DND-41 (cell line): ENCODE measurements around the gene THRB.

Source experiments
- ATAC-seq: fragments of 200-7000 bp; cut with Tn5 transposase; 3 replicates; pipeline ENCODE4 v1.9.1; 2021; ENCODE audit warnings: low read depth; ENCODE audit not compliant: insufficient read depth
- DNase-seq: peaks from one replicate; pipeline ENCODE4 v3.0.0-alpha.2; 2020
- H2AFZ ChIP-seq: 2 replicates; pipeline ENCODE4 v1.6.0; 2012; ENCODE audit warnings: low read depth, low read length
- H3K27ac ChIP-seq: 2 replicates; pipeline ENCODE4 v1.5.1; 2012; ENCODE audit warnings: low read length, inconsistent platforms
- H3K27me3 ChIP-seq: fragments of 200-600 bp; sonication (generic); 2 replicates; pipeline ENCODE4 v1.6.0; 2012; ENCODE audit warnings: low read length, mild to moderate bottlenecking, inconsistent platforms; ENCODE audit not compliant: insufficient read depth, poor library complexity
- H3K36me3 ChIP-seq: 2 replicates; pipeline ENCODE4 v1.5.1; 2012; ENCODE audit warnings: low read length, inconsistent platforms; ENCODE audit not compliant: insufficient read depth
- H3K4me1 ChIP-seq: 2 replicates; pipeline ENCODE4 v1.5.1; 2012; ENCODE audit warnings: mild to moderate bottlenecking, low read length; ENCODE audit not compliant: insufficient read depth
- H3K4me2 ChIP-seq: 2 replicates; pipeline ENCODE4 v1.6.0; 2012; ENCODE audit warnings: mild to moderate bottlenecking, moderate library complexity, low read length, inconsistent platforms; ENCODE audit not compliant: insufficient read depth
- H3K4me3 ChIP-seq, 2 experiments: fragments of 200-600 bp in 1 of 2; shearing (Covaris generic) in 1 of 2; 2 replicates each; pipeline ENCODE4 v1.5.1; 2012 to 2016; ENCODE audit warnings: inconsistent platforms in 2 of 2, low read length in 2 of 2, mild to moderate bottlenecking in 2 of 2, low read depth in 1 of 2, moderate library complexity in 1 of 2
- H3K79me2 ChIP-seq: 2 replicates; pipeline ENCODE4 v1.6.0; 2012; ENCODE audit warnings: low read length, inconsistent platforms; ENCODE audit not compliant: insufficient read depth
- H3K9ac ChIP-seq: 2 replicates; pipeline ENCODE4 v1.6.0; 2012; ENCODE audit warnings: low read depth, mild to moderate bottlenecking, inconsistent platforms, low read length, moderate library complexity
- H3K9me3 ChIP-seq: 2 replicates; pipeline ENCODE4 v1.5.1; 2012; ENCODE audit warnings: low read length, moderate library complexity, mild to moderate bottlenecking, inconsistent platforms; ENCODE audit not compliant: insufficient read depth, severe bottlenecking
- H4K20me1 ChIP-seq: 2 replicates; pipeline ENCODE4 v1.6.0; 2012; ENCODE audit warnings: low read length; ENCODE audit not compliant: insufficient read depth
- EZH2 ChIP-seq: IDR thresholded peaks from 3 replicates; pipeline ENCODE4 v1.6.1; 2012; ENCODE audit warnings: borderline replicate concordance, low read depth, mild to moderate bottlenecking, moderate library complexity, low read length, inconsistent platforms; ENCODE audit not compliant: severe bottlenecking
- TF ChIP-seq, protein P1 (sequence below): IDR thresholded peaks from 2 replicates; pipeline ENCODE4 v1.5.1; 2012; ENCODE audit warnings: borderline replicate concordance, low read length, moderate library complexity, mild to moderate bottlenecking; ENCODE audit not compliant: poor library complexity, severe bottlenecking; ENCODE audit errors: extremely low read depth

The THRB gene

GRCh38 chr3:24394754-24395153 is 99.9 kb downstream of the THRB start:
- Histone ChIP-seq H3K4me2 (no peak overlapping the region), H3K36me3 (no peaks in the 10 kb centered on the region), H3K4me3 (no peak overlapping the region), H3K27ac (no peak overlapping the region), H3K9me3 (no peaks in the 10 kb centered on the region), H2AFZ (no peak overlapping the region), H3K27me3 (no peaks in the 10 kb centered on the region), H3K9ac (no peak overlapping the region), H3K4me1 (no peaks in the 10 kb centered on the region), H4K20me1 (no peaks in the 10 kb centered on the region), H3K79me2 (no peaks in the 10 kb centered on the region)
- DNase-seq = no peak
- no peak for TF ChIP-seq EZH2
- TF ChIP-seq, protein P1, sequence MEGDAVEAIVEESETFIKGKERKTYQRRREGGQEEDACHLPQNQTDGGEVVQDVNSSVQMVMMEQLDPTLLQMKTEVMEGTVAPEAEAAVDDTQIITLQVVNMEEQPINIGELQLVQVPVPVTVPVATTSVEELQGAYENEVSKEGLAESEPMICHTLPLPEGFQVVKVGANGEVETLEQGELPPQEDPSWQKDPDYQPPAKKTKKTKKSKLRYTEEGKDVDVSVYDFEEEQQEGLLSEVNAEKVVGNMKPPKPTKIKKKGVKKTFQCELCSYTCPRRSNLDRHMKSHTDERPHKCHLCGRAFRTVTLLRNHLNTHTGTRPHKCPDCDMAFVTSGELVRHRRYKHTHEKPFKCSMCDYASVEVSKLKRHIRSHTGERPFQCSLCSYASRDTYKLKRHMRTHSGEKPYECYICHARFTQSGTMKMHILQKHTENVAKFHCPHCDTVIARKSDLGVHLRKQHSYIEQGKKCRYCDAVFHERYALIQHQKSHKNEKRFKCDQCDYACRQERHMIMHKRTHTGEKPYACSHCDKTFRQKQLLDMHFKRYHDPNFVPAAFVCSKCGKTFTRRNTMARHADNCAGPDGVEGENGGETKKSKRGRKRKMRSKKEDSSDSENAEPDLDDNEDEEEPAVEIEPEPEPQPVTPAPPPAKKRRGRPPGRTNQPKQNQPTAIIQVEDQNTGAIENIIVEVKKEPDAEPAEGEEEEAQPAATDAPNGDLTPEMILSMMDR = no peak
- ATAC-seq = no peak

- Histone ChIP-seq H3K36me3 (no peaks in the 10 kb centered on the region), H3K4me1 (no peaks in the 10 kb centered on the region), H3K27me3 (no peaks in the 10 kb centered on the region), H3K27ac (no peak overlapping the region), H3K79me2 (no peaks in the 10 kb centered on the region), H3K4me2 (no peak overlapping the region), H3K9me3 (no peaks in the 10 kb centered on the region), H3K9ac (no peak overlapping the region), H4K20me1 (no peaks in the 10 kb centered on the region), H3K4me3 (no peak overlapping the region), H2AFZ (no peak overlapping the region)
- DNase-seq = no peak
- no peak for TF ChIP-seq EZH2
- TF ChIP-seq, protein P1 = no peak
- ATAC-seq = no peak
Observed at GRCh38 chr3:24393316-24393715, 101.3 kb downstream of the THRB start.

DNA sequence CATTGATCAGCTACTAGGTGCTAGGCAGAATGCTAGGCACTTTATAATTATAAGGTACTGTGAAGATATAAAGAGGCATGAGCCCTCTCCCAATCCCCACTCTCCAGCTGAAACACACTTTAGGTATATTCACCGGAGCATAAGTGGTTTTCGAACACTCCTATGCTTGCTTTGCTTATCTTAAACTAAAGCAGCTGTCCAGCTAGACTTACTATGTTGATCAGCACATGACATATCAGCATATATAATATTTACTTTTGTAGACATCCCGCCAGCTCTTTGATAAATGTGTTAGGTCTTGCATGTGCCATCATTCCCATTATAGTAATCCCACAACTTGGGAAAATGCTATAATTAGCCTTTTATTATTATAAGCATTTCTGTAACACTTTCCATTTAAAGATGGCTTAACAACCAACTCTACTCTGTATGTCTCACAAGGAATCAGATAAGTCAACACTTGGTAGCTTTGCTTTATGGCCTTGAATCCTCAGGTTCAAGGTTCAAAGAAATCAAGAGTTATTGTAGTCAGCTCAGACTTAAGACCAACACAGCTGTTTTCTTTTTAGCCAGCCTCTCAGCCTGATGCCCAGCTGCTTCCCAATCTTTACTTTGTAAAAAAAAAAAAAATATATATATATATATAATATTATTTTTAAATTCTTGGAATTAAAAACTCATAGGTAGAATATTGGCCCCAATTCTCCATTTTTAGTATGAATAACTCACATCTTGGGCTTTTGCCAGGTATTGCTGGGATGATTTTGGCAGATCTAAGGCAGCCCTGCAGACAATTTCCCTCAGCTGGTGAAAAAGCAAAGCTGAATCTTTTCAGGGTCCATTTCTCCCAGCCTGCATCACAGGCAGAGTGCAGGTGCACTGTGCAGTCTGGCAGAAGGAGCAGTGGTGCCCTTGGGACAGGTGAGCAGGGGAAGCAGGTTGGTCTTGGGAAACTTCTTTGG is 104.2 kb downstream of the THRB start:
- Histone ChIP-seq H3K9ac (no peak overlapping the region), H3K36me3 (no peaks in the 10 kb centered on the region), H3K27ac (no peak overlapping the region), H2AFZ (no peak overlapping the region), H3K9me3 (no peaks in the 10 kb centered on the region), H3K4me2 (no peak overlapping the region), H3K27me3 (no peaks in the 10 kb centered on the region), H3K4me3 (no peak overlapping the region), H3K79me2 (no peaks in the 10 kb centered on the region), H3K4me1 (no peaks in the 10 kb centered on the region), H4K20me1 (no peaks in the 10 kb centered on the region)
- TF ChIP-seq EZH2 = no peak
- TF ChIP-seq, protein P1 = no peak
- DNase-seq = no peak
- ATAC-seq = no peak
